Placental pericyte (primary cell): Measurements from ENCODE around the gene MAPK6. TPM values are rescaled to one million over a fixed set of nuclear protein-coding genes. Genes with fewer than 3 reads are reported as not detected.

Source experiments
- total RNA-seq: library from RNA; depleted of rRNA; stranded (reverse); fragments of >200 nt; gene quantifications from 2 replicates; pipeline ENCODE4 v1.2.3, GENCODE V29; 2012

The MAPK6 gene
- total RNA-seq, result 103 and 113 TPM in 2 replicates

DNA sequence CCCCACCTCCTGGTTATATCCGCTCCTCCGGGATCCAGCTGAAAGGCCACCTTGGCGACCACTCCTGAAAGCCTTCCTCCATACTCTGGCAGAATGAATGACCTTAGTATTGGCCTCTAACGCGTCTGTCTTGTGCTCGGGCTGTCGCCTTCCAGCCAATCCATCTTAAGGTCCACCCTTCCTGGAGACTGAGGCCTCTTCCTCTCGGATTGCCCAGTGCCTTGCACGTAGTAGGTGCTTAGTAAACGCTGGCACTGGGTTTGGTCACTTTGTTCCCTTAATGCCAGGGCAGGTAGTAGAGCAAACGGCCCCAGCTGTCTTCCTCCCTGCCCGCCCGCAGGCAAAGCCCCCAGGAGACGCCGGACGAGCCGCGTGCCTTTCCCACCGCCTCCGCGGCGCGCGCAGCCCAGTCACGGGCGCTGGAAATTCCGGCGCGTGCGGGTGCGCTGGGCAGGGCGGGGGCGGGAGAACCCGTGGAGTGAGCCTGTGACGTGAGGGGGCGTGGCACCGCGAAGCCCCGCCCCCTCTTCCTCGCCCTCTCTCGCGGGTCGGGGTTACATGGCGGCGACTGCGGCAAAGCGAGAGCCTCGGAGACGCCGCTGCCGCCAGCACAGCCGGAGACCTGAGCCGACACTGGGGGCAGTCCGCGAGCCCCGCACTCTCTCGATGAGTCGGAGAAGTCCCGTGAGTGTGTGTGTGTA is at the start of gene MAPK6:
Gene MAPK6, plus strand, starts transcription at position 527 of the 701 bp plus-strand sequence. CDS start 27,242 bp downstream, outside the sequence.

DNA sequence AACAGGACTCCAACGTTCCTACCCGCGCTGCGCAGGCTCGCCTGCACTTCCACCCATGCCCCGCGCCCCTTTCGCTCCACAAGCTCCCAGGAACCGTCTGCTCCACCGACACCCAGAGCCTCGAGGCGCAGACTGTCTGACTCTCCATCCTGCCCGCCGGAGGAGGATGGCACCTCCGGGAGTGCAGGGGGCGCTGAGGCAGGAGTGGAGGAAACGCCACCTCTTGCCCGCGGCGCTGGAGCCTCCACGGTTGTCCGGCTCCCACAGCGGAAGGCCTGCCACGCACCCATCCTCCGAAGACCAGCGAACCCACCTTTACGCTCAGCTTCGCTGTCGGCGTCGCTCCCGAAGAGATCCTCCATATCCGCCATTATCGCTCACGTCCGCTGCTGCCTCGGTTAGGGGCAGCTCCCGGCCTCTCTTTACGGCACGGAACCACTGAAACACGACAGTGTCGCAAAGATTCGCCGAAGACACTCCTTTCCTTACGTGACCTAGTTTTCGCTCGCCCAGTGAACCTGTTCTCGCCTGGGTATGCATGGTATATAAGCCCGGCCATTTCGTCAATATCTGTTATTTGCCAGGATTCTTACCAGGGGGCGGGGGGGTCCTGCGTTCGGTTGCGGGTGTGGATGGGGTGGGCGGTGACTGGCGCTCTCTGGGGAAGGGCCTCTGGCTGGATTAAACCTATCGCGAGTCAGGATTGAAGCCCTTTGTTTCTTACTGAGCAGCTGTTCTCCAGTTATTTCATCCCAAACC is 47.5 kb upstream of the MAPK6 start, which contains the start of gene LEO1:
Gene LEO1, minus strand, starts transcription at position 404 of the 759 bp plus-strand sequence. Its CDS starts 33 bp downstream, at position 371.

Other genes with a start within 250 kb of the MAPK6 start
- gene TMOD3, start 189.6 kb upstream of the MAPK6 start, total RNA-seq, result 26.7 and 60.6 TPM in 2 replicates
- 23.6 and 25.8 TPM in 2 replicates for gene LEO1, start 47.4 kb upstream of the MAPK6 start, total RNA-seq
- 0.22 and 0.72 TPM in 2 replicates for gene BCL2L10, start 93.6 kb downstream of the MAPK6 start, total RNA-seq
- 46.6 and 50.8 TPM in 2 replicates for gene GNB5, start 172.2 kb downstream of the MAPK6 start, total RNA-seq